Thoracic aorta (tissue), 2 donors: ENCODE measurements around the gene TRRAP. TPM values are rescaled to one million over a fixed set of nuclear protein-coding genes. Genes with fewer than 3 reads are reported as not detected.

Experiments used
- ATAC-seq: fragments of 150-250 bp; one replicate; pipeline ENCODE4 v1.8.0; 2017; ENCODE audit warnings: low read depth; ENCODE audit not compliant: insufficient number of reproducible peaks, low FRiP score
- DNase-seq: peaks from one replicate; pipeline ENCODE4 v3.0.0-alpha.2; 2020; ENCODE audit warnings: low spot score
- H3K27ac ChIP-seq, 2 donors: fragments of 200-600 bp; sonication (generic); 1 replicate in 1 of 2; 2 replicates in 1 of 2; pipeline ENCODE4 v1.5.1; 2016; ENCODE audit warnings: mild to moderate bottlenecking in 2 of 2, moderate library complexity in 2 of 2
- H3K27me3 ChIP-seq: fragments of 200-600 bp; sonication (generic); replicated peaks from 2 replicates; pipeline ENCODE4 v1.6.0; 2016; ENCODE audit warnings: mild to moderate bottlenecking; ENCODE audit not compliant: insufficient read depth
- H3K36me3 ChIP-seq: fragments of 200-600 bp; sonication (generic); one replicate; pipeline ENCODE4 v1.5.1; 2016
- H3K4me1 ChIP-seq, 2 donors: fragments of 200-600 bp; sonication (generic); 1 replicate in 1 of 2; 2 replicates in 1 of 2; pipeline versions ENCODE4 v1.5.1 to v1.6.0; 2016; ENCODE audit warnings: low read depth in 2 of 2, mild to moderate bottlenecking in 1 of 2; ENCODE audit not compliant: control insufficient read depth in 1 of 2
- H3K4me3 ChIP-seq: fragments of 200-600 bp; sonication (generic); 2 replicates; pipeline ENCODE4 v1.5.1; 2016; ENCODE audit warnings: mild to moderate bottlenecking
- H3K9me3 ChIP-seq: fragments of 200-600 bp; sonication (generic); 2 replicates; pipeline ENCODE4 v1.5.1; 2016
- CTCF ChIP-seq: fragments of 200-600 bp; sonication (generic); IDR thresholded peaks from one replicate; pipeline ENCODE4 v1.5.1; 2019; ENCODE audit warnings: antibody characterized with exemption
- total RNA-seq, 2 donors: library from RNA; depleted of rRNA; stranded (reverse); fragments of >200 nt; gene quantifications; one replicate each; pipeline versions ENCODE4 v1.1.0 to v1.2.3, GENCODE V29; 2016

The TRRAP gene
- total RNA-seq, 2 donors from 2014 or later: 44.8 to 49.5 TPM

GRCh38 chr7:99019523-99020412 is 141.4 kb downstream of the TRRAP start:
- Histone ChIP-seq H3K9me3 (no peaks in the 10 kb centered on the region), H3K4me3 (no peak overlapping the region), H3K27ac (no peak overlapping the region), H3K27me3 (no peaks in the 10 kb centered on the region), H3K36me3 (peaks cover 6% of the 10 kb centered on the region), H3K4me1 (peaks cover 4 to 14% of the 10 kb centered on the region in 2 donors)
- no peak for DNase-seq
- no peak for TF ChIP-seq CTCF
- no peak for ATAC-seq

DNA sequence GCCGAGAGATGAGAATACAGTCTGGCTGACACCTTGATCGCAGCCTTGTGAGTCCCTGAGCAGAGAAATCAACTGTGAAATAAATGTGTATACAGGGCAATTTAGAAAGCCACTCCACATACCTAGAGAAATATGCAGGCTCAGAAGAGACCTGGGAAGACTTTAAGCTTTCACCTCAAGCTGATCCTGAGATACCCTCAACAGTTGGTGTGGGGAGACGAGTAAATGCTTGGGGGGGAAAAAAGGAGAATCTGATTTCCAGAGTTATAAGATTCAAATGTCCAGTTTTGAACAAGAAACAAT is 142.0 kb downstream of the TRRAP start:
- H3K9me3 ChIP-seq: no peaks in the 10 kb centered on the region
- no peak overlapping the region for H3K27ac ChIP-seq
- no peaks in the 10 kb centered on the region for H3K27me3 ChIP-seq
- DNase-seq (no peak), ATAC-seq (no peak)
- peaks cover 4% of the 10 kb centered on the region for H3K36me3 ChIP-seq
- H3K4me1 ChIP-seq: peaks cover 4 to 14% of the 10 kb centered on the region in 2 donors
- no peak for TF ChIP-seq CTCF
- no peak overlapping the region for H3K4me3 ChIP-seq

DNA sequence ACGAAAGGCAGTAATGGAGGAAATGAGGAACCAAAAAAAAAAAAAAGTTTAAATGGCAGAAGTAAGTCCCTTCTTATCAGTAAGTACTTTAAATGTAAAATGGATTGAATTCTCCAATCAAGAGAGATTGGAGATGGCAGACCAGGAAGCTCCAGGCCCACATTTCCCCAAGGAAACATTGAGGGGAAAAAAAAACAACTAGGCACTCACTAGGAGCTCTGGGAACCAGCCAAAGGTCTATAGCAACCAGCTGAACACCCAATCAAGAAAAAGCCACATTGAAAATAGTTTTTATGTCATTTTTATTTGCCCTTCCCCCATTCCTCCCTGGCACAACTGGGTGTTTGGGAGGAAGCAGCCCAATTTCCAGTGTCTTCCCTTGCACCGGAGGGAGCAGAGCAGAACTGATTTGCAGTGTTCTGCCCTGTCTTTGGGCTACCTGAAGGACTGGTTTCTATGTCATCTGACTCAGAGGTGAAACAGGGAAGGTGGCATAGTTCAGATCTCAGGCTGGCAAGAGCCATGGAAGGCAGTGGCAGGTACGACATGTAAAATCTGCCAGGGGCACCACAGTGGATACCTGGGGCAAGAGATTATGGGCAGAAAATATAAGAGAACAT is 143.7 kb downstream of the TRRAP start:
- no peaks in the 10 kb centered on the region for H3K27me3 ChIP-seq
- no peak for DNase-seq
- H3K4me1 ChIP-seq: peaks cover 4 to 14% of the 10 kb centered on the region in 2 donors
- no peaks in the 10 kb centered on the region for H3K9me3 ChIP-seq
- no peaks in the 10 kb centered on the region for H3K36me3 ChIP-seq
- no peak for TF ChIP-seq CTCF
- H3K27ac ChIP-seq: peak overlapping the region in 1 of 2 donors; percentile 18
- no peak for ATAC-seq
- no peak overlapping the region for H3K4me3 ChIP-seq

DNA sequence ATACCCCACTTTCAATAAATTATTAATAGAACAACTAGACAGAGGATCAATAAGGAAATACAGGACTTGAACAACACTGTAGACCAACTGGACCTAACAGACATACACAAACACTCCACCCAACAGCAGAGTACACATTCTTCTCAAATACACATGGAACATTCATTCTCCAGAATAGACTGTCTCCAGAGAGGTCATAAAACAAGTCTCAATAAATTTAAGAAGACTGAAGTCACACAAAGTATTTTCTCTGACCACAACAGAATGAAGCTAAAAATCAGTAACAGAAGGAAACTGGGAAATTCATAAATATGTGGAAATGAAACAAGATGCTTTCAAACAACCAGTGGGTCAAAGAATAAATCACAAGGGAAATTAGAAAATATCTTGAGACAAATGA is 145.7 kb downstream of the TRRAP start:
- no peak for TF ChIP-seq CTCF
- Histone ChIP-seq H3K4me1 (peaks cover 4 to 14% of the 10 kb centered on the region in 2 donors), H3K27me3 (no peaks in the 10 kb centered on the region), H3K4me3 (no peak overlapping the region), H3K36me3 (peaks cover 16% of the 10 kb centered on the region), H3K27ac (no peak overlapping the region), H3K9me3 (no peaks in the 10 kb centered on the region)
- DNase-seq (no peak), ATAC-seq (no peak)

DNA sequence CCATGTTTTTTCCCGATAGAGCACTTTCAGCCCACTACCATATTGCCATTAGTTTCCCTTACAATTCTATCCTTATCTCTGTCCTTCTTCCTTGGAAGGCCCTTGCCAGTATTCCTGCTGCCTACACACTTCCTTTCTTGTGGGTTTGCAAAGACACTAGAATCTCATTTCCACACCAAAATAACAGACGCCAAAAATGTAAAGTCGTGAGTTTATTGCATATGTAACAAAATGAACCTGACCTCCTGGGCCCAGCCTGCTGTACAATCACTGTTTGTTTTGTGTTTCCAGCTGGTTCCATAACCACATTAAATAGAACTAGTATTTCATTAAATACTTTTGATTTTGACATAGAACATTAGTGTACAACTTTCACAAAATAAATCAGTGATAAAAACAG is 148.9 kb downstream of the TRRAP start:
- Histone ChIP-seq H3K36me3 (peaks cover 39% of the 10 kb centered on the region), H3K9me3 (no peaks in the 10 kb centered on the region), H3K27ac (no peak overlapping the region), H3K4me3 (no peak overlapping the region), H3K4me1 (peaks cover 24 to 29% of the 10 kb centered on the region in 2 donors), H3K27me3 (no peaks in the 10 kb centered on the region)
- no peak for ATAC-seq
- no peak for DNase-seq
- no peak for TF ChIP-seq CTCF
